Epidermal melanocyte (primary cell): ENCODE data around the gene CACNA1C.

Source experiments
- DNase-seq: peaks from one replicate; pipeline ENCODE4 v3.0.0; 2011; ENCODE audit warnings: low spot score; ENCODE audit not compliant: insufficient read length

CACNA1C gene

GRCh38 chr12:2409656-2410265 is 357.0 kb downstream of the CACNA1C start:
- DNase-seq, result no peak

DNA sequence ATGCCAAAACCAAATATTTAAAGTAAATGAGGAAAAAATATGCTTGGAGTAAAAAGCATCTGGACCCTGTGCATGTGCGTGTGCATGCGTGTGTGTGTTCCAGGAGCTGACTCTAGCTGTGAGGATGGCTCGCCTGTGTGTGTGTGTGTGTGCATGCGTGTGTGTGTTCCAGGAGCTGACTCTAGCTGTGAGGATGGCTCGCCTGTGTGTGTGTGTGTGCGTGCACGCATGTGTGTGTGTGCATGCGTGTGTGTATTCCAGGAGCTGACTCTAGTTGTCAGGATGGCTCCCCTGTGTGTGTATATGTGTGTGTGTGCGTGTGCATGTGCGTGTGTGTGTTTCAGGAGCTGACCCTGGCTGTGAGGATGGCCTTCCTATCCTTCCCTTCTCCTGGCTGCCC is 357.7 kb downstream of the CACNA1C start:
- DNase-seq, result no peak

GRCh38 chr12:2411011-2411410 is 358.2 kb downstream of the CACNA1C start:
- DNase-seq, result no peak

GRCh38 chr12:2411616-2412304 is 359.0 kb downstream of the CACNA1C start:
- no peak for DNase-seq

DNA sequence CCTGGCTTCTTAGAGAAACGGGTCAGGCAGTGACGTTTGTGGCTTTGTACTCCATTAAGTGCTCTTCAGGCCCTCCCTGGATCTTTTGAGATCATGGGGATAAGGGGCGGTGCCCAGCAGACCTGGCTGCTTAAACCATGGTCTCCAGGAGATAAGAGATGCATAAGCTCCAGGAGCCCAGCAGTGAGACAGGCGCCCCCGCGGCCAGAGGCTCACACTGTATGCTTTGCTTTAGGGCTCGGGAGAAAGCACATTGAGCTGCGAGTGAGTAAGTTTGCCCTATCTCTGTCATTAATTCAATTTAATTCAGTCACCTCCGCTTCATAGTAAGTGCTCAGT is 359.5 kb downstream of the CACNA1C start:
- no peak for DNase-seq

GRCh38 chr12:2413301-2413700 is 360.5 kb downstream of the CACNA1C start:
- no peak for DNase-seq

GRCh38 chr12:2413999-2414792 is 361.4 kb downstream of the CACNA1C start:
- DNase-seq, result no peak

- DNase-seq, result no peak
Measured at GRCh38 chr12:2414810-2415567, 362.2 kb downstream of the CACNA1C start.

GRCh38 chr12:2415568-2415944 is 362.8 kb downstream of the CACNA1C start:
- no peak for DNase-seq

GRCh38 chr12:2416158-2416557 is 363.4 kb downstream of the CACNA1C start:
- no peak for DNase-seq

DNA sequence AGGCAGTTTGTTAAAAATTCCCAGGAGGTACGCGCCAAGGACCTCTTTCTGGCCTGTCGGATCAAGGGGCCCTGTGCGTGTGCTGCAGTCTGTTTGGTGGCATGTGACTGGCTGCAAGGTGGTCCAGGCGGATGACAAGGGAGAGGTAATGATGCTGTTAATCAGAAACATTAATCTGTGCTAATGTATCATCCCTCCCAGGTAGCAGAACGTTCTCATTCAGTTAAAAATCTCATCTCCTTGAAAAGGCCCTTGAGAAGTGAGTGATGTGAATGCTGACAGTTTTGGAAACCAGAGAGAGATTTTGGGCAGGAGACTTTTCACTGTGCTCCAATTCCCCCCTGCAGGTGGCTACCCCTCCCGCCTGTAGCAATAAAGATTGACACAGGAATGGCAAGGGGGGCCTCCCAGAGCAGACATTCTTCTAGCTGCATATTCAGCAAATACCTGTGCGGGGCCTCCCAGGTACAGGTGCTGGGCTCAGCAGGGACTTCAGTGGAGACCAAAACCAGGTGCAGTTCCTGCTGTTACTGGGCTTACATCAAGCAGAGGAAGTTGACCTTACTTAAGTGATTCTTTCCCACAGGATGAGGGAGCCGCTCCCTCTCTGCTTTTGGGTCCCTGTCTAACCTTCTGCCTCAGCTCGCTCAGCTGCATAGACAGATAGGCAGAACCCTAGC is 364.8 kb downstream of the CACNA1C start:
- no peak for DNase-seq

DNA sequence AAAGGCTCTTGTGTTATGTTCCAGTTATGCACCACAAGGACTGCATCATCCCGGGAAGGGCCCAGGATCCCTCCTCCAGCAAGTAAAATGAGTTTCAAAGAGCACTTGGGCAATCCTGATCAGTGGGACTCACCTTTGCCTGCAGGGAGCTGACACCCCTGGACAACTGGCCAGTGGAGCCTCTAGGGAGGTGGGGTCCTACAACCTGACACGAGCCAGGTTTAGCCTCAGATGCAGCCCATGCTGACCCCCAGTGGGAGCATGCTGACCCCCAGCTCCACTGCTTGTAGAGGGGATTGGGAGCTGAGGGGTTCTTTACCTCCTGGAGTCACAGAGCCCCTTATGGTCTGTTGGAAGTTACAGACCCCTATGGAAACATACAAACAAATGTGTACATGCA is 365.8 kb downstream of the CACNA1C start:
- DNase-seq, result no peak

GRCh38 chr12:2422591-2422990 is 369.8 kb downstream of the CACNA1C start:
- DNase-seq, result no peak

- no peak for DNase-seq
Measured at GRCh38 chr12:2429032-2429431, 376.2 kb downstream of the CACNA1C start.

DNA sequence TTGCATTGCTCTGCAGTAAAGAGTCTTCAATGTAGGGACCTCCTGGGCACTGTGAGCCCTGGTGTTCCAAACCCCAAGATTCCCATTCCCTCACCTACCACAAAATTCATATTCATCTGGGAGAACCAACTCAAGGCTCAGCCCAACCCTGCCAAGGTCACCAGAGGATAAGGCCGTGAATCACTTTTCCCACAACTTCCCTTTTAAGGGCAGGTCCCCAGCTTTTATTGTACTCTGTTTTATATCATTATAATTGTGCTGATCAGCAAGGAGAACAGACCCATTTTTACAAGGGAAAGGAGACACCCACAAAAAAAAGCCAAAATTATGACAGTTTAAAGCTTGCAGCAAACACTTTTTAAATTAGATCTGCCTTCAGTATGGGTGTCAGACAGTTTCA is 379.0 kb downstream of the CACNA1C start:
- DNase-seq, result no peak

DNA sequence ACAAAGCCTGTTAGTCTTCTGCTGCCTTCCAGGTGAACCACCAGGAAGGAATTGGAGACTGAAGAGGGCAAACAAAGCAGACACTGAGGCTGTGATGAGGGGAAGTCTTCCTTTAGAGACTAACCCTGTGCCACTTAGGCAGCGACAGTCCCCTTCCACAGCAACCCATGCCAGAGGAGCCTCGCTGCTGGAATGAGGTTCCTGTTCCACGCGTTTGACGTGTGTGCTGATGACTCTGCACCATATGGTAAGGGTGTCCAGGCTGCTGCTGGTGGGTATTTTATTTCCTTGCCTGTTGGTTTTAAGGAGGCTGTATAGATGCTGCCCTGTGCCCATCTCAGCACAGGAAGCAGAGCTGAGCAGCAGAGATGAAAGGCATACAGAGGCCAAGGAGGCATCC is 380.1 kb downstream of the CACNA1C start:
- no peak for DNase-seq

GRCh38 chr12:2435511-2435910 is 382.7 kb downstream of the CACNA1C start:
- no peak for DNase-seq

- peak; percentile 50 for DNase-seq
Measured at GRCh38 chr12:2439332-2440100, 386.7 kb downstream of the CACNA1C start.

DNA sequence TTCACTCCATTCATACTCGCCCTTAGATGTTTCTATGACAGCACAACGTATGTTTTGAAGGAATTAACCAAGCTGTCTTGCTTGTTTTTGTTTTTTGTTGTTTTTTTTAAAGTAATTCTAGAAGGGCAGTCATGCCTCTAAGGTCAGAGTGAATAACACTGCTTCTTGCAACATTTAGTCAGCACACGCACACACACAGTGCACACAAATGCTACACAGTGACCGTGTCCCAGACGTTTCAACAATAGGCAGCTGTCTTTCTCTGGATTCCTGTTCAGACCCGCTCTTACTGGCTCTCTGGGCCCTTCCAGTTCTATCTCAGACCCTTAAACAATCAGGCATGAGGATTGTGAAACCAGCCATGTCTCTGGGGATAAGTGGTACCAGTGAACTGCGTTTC is 391.0 kb downstream of the CACNA1C start:
- no peak for DNase-seq

DNA sequence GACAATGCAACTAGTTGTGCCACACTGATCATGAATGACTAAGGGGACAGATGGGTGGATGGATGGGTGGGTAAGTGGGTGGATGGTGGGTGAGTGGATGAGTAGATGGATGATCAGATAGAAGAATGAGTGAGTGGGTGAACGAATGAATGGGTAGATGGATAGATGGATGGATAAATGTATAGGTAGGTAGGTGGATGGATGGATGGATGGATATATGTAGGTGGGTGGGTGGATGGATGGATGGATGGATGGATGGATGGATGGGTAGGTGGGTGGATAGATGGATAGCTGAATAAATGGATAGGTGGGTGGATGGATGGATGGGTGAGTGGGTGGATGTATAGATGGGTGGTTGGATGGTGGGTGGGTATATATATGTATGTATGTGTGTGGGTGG is 393.2 kb downstream of the CACNA1C start:
- no peak for DNase-seq

- no peak for DNase-seq
Measured at GRCh38 chr12:2447861-2448260, 395.1 kb downstream of the CACNA1C start.
